ENCODE measurements around the gene NUDT5.

DNA sequence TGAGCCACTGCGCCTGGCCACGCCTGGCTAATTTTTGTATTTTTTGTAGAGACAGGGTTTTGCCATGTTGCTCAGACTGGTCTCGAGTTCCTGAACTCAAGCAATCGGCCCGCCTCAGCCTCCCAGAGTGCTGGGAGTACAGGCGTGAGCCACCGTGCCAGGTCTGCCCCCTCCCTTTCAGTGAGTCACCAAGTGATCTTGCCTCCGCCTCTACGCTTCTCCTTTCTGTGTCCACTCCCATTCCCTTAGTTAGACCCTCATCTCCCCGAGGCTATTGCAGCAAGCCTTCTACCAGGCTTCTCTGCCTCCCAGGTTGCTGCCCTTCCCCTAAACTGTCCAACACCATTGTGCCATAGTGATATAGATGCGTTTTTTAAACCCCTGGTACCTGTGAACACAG lies 33.2 kb upstream of the NUDT5 start:
- no peak for TF ChIP-seq EZH2 (IDR thresholded peaks at IDR 0.05; ENCODE audit: insufficient read depth, poor library complexity, severe bottlenecking)
- no peak for TF ChIP-seq EZH2phosphoT487 (IDR thresholded peaks at IDR 0.05; ENCODE audit: insufficient read depth, low read depth)

Data from GM23248 (cell line).